GM19351 (cell line): ENCODE data around the gene PLXNA4.

Experiments
- ATAC-seq: cut with Tn5 transposase; IDR thresholded peaks from one replicate; pipeline ENCODE4 v1.9.1; 2021; ENCODE audit warnings: mild to moderate bottlenecking, moderate library complexity; ENCODE audit not compliant: unreplicated experiment

PLXNA4 gene

GRCh38 chr7:132225216-132226030 is 350.8 kb downstream of the PLXNA4 start:
- ATAC-seq = no peak

GRCh38 chr7:132221356-132221755 is 354.9 kb downstream of the PLXNA4 start:
- ATAC-seq = no peak

GRCh38 chr7:132220060-132220459 is 356.2 kb downstream of the PLXNA4 start:
- no peak for ATAC-seq

- ATAC-seq = no peak
Measured at GRCh38 chr7:132218876-132219275, 357.4 kb downstream of the PLXNA4 start.

GRCh38 chr7:132216847-132217525 is 359.3 kb downstream of the PLXNA4 start:
- no peak for ATAC-seq

- ATAC-seq = no peak
Measured at GRCh38 chr7:132214452-132214851, 361.8 kb downstream of the PLXNA4 start.

- ATAC-seq = no peak
Measured at GRCh38 chr7:132213583-132213982, 362.7 kb downstream of the PLXNA4 start.

GRCh38 chr7:132211971-132212370 is 364.3 kb downstream of the PLXNA4 start:
- ATAC-seq = no peak

GRCh38 chr7:132210821-132211220 is 365.4 kb downstream of the PLXNA4 start:
- ATAC-seq = no peak

GRCh38 chr7:132207782-132208181 is 368.5 kb downstream of the PLXNA4 start:
- no peak for ATAC-seq

- no peak for ATAC-seq
Measured at GRCh38 chr7:132207211-132207610, 369.1 kb downstream of the PLXNA4 start.

- ATAC-seq = no peak
Measured at GRCh38 chr7:132206594-132206993, 369.7 kb downstream of the PLXNA4 start.

- no peak for ATAC-seq
Measured at GRCh38 chr7:132205509-132205908, 370.8 kb downstream of the PLXNA4 start.

- no peak for ATAC-seq
Measured at GRCh38 chr7:132203021-132203420, 373.2 kb downstream of the PLXNA4 start.

- ATAC-seq = no peak
Measured at GRCh38 chr7:132202541-132202940, 373.7 kb downstream of the PLXNA4 start.

- ATAC-seq = no peak
Measured at GRCh38 chr7:132200141-132200540, 376.1 kb downstream of the PLXNA4 start.

- no peak for ATAC-seq
Measured at GRCh38 chr7:132199626-132200025, 376.6 kb downstream of the PLXNA4 start.

GRCh38 chr7:132197772-132198171 is 378.5 kb downstream of the PLXNA4 start:
- ATAC-seq = no peak

GRCh38 chr7:132193898-132194297 is 382.4 kb downstream of the PLXNA4 start:
- ATAC-seq = no peak

- ATAC-seq = no peak
Measured at GRCh38 chr7:132192809-132193208, 383.5 kb downstream of the PLXNA4 start.

GRCh38 chr7:132191418-132191817 is 384.9 kb downstream of the PLXNA4 start:
- ATAC-seq = no peak

- ATAC-seq = no peak
Measured at GRCh38 chr7:132190683-132191082, 385.6 kb downstream of the PLXNA4 start.
